Liver (tissue), 9 donors: Measurements from ENCODE around the gene PTGES. TPM values are rescaled to one million over a fixed set of nuclear protein-coding genes. Genes with fewer than 3 reads are reported as not detected.

Experiments used
- DNase-seq: peaks from one replicate; pipeline ENCODE4 v3.0.0-alpha.2; 2017; ENCODE audit warnings: low spot score
- H3K27ac ChIP-seq, 2 donors: one replicate each; pipeline ENCODE4 v1.7.0; 2013; ENCODE audit warnings: inconsistent platforms in 2 of 2, low read length in 2 of 2, control low read depth in 1 of 2, low read depth in 1 of 2, mild to moderate bottlenecking in 1 of 2
- H3K27me3 ChIP-seq, 4 donors: one replicate each; pipeline versions ENCODE4 v1.6.1 to v1.7.0; 2013; ENCODE audit warnings: low read length in 3 of 4, inconsistent platforms in 1 of 4, mild to moderate bottlenecking in 1 of 4, moderate library complexity in 1 of 4; ENCODE audit not compliant: control insufficient read depth in 4 of 4, insufficient read depth in 4 of 4
- H3K36me3 ChIP-seq, 4 donors: one replicate each; pipeline versions ENCODE4 v1.6.1 to v1.7.0; 2013; ENCODE audit warnings: low read length in 3 of 4, mild to moderate bottlenecking in 3 of 4, low read depth in 1 of 4, moderate library complexity in 1 of 4; ENCODE audit not compliant: control insufficient read depth in 4 of 4, insufficient read depth in 3 of 4
- H3K4me1 ChIP-seq, 4 donors: one replicate each; pipeline versions ENCODE4 v1.6.1 to v1.7.0; 2013; ENCODE audit warnings: low read length in 3 of 4, mild to moderate bottlenecking in 3 of 4, moderate library complexity in 1 of 4; ENCODE audit not compliant: control insufficient read depth in 4 of 4, insufficient read depth in 4 of 4
- H3K4me3 ChIP-seq, 3 donors: one replicate each; pipeline versions ENCODE4 v1.6.1 to v1.7.0; 2013; ENCODE audit warnings: low read length in 3 of 3, control low read depth in 1 of 3, low read depth in 1 of 3, mild to moderate bottlenecking in 1 of 3
- H3K9ac ChIP-seq, 2 donors: one replicate each; pipeline ENCODE4 v1.7.0; 2013; ENCODE audit warnings: low read length in 2 of 2, mild to moderate bottlenecking in 2 of 2, moderate library complexity in 2 of 2, control low read depth in 1 of 2, low read depth in 1 of 2
- H3K9me3 ChIP-seq, 4 donors: one replicate each; pipeline versions ENCODE4 v1.6.1 to v1.7.0; 2013; ENCODE audit warnings: low read length in 3 of 4; ENCODE audit not compliant: control insufficient read depth in 4 of 4
- ATF3 ChIP-seq: IDR thresholded peaks from 2 replicates; pipeline ENCODE4 v1.6.1; 2016; ENCODE audit warnings: antibody characterized with exemption
- CTCF ChIP-seq: fragments of 150-350 bp; IDR thresholded peaks from 2 replicates; pipeline ENCODE4 v1.5.1; 2017; ENCODE audit warnings: improper control_type of control experiment, low read depth, low read length; ENCODE audit not compliant: missing input control
- EGR1 ChIP-seq, 2 donors: IDR thresholded peaks; 2 replicates each; pipeline ENCODE4 v1.6.1; 2016 to 2018; ENCODE audit warnings: antibody characterized with exemption in 2 of 2, low read depth in 2 of 2
- FOXA1 ChIP-seq: IDR thresholded peaks from 2 replicates; pipeline ENCODE4 v1.6.1; 2016; ENCODE audit warnings: antibody characterized with exemption
- FOXA2 ChIP-seq: IDR thresholded peaks from 2 replicates; pipeline ENCODE4 v1.6.1; 2016; ENCODE audit warnings: antibody characterized with exemption
- GABPA ChIP-seq, 2 donors: IDR thresholded peaks in 1 of 2; conservative IDR thresholded peaks in 1 of 2; 2 replicates each; pipeline ENCODE4 v1.6.1; 2016; ENCODE audit warnings: antibody characterized with exemption in 2 of 2, mild to moderate bottlenecking in 1 of 2, moderate library complexity in 1 of 2
- HNF4A ChIP-seq, 2 donors: conservative IDR thresholded peaks; 2 replicates each; pipeline ENCODE4 v1.6.1; 2016; ENCODE audit warnings: antibody characterized with exemption in 2 of 2, mild to moderate bottlenecking in 2 of 2
- HNF4G ChIP-seq: IDR thresholded peaks from 2 replicates; pipeline ENCODE4 v1.6.1; 2016; ENCODE audit warnings: antibody characterized with exemption
- JUND ChIP-seq, 2 donors: IDR thresholded peaks; 2 replicates each; pipeline ENCODE4 v1.6.1; 2016; ENCODE audit warnings: antibody characterized with exemption in 2 of 2
- MAX ChIP-seq: IDR thresholded peaks from 2 replicates; pipeline ENCODE4 v1.6.1; 2016; ENCODE audit warnings: antibody characterized with exemption
- NR2F2 ChIP-seq: IDR thresholded peaks from 2 replicates; pipeline ENCODE4 v1.6.1; 2016; ENCODE audit warnings: antibody characterized with exemption
- REST ChIP-seq: IDR thresholded peaks from 2 replicates; pipeline ENCODE4 v1.6.1; 2016; ENCODE audit warnings: antibody characterized with exemption, mild to moderate bottlenecking
- RXRA ChIP-seq, 2 donors: IDR thresholded peaks; 2 replicates each; pipeline ENCODE4 v1.6.1; 2017 to 2018; ENCODE audit warnings: antibody characterized with exemption in 2 of 2, mild to moderate bottlenecking in 1 of 2
- SP1 ChIP-seq: IDR thresholded peaks from 2 replicates; pipeline ENCODE4 v1.6.1; 2018; ENCODE audit warnings: antibody characterized with exemption, mild to moderate bottlenecking
- TAF1 ChIP-seq: conservative IDR thresholded peaks from 2 replicates; pipeline ENCODE4 v1.6.1; 2016; ENCODE audit warnings: antibody characterized with exemption, mild to moderate bottlenecking
- YY1 ChIP-seq: IDR thresholded peaks from 2 replicates; pipeline ENCODE4 v1.6.1; 2016; ENCODE audit warnings: antibody characterized with exemption, mild to moderate bottlenecking
- ZBTB33 ChIP-seq: IDR thresholded peaks from 2 replicates; pipeline ENCODE4 v1.6.1; 2016; ENCODE audit warnings: antibody characterized with exemption
- WGBS: extraction: QIAGEN DNeasy Blood & Tissue Kit; methylation state at CpG from one replicate; pipeline ENCODE4 v1.1.7; 2013; 5-methylcytosine and 5-hydroxymethylcytosine counted together
- polyA plus RNA-seq, 2 donors: library from polyadenylated mRNA; stranded (reverse) in 1 of 2; unstranded in 1 of 2; fragments of 200-250 nt in 1 of 2; fragments of >200 nt in 1 of 2; fragmentation: Nextera tagmentation in 1 of 2; extraction: Ambion mirVana in 1 of 2; gene quantifications; one replicate each; pipeline versions ENCODE4 v1.2.1 to v1.2.3, GENCODE V29; 2013 to 2015
- total RNA-seq, 2 donors: library from RNA; depleted of rRNA; stranded (reverse); fragments of >200 nt; gene quantifications; one replicate each; pipeline ENCODE4 v1.2.3, GENCODE V29; 2014
- donor health status: healthy.
- donor health status: healthy.
- donor health status: healthy.
- donor health status: healthy.
- donor health status: healthy.

The PTGES gene
- total and polyA plus RNA-seq, 4 donors: 0.07 to 0.47 (median 0.17) TPM; not detected in 1

GRCh38 chr9:129781981-129782380, 29.1 kb upstream of the PTGES start:
- no peaks in the 10 kb centered on the region for H3K9me3 ChIP-seq
- no peaks in the 10 kb centered on the region for H3K36me3 ChIP-seq
- no peak overlapping the region for H3K9ac ChIP-seq
- no peak overlapping the region for H3K4me3 ChIP-seq
- H3K4me1 ChIP-seq: no peaks in the 10 kb centered on the region
- H3K27me3 ChIP-seq: no peaks in the 10 kb centered on the region
- no peak for DNase-seq
- no peak overlapping the region for H3K27ac ChIP-seq
- 81% methylated on average over 5 of the region's 5 CpGs for WGBS
- no peak for TF ChIP-seq REST
- no peak for TF ChIP-seq CTCF
- TF ChIP-seq FOXA1: no peak
- no peak for TF ChIP-seq EGR1 (IDR thresholded peaks at IDR 0.05; ENCODE audit: low read depth in 2 of 2)
- no peak for TF ChIP-seq ATF3
- no peak for TF ChIP-seq RXRA (IDR thresholded peaks at IDR 0.05)
- TF ChIP-seq JUND (IDR thresholded peaks at IDR 0.05): no peak
- no peak for TF ChIP-seq FOXA2
- no peak for TF ChIP-seq HNF4A (conservative IDR thresholded peaks at IDR 0.05)
- no peak for TF ChIP-seq HNF4G
- TF ChIP-seq ZBTB33: no peak
- TF ChIP-seq TAF1: no peak
- no peak for TF ChIP-seq MAX
- no peak for TF ChIP-seq SP1
- TF ChIP-seq NR2F2: no peak
- TF ChIP-seq GABPA (IDR thresholded peaks at IDR 0.05 in 1 of 2, conservative IDR thresholded peaks at IDR 0.05 in 1 of 2): no peak
- TF ChIP-seq YY1: no peak

- H3K27me3 ChIP-seq: no peaks in the 10 kb centered on the region
- no peak overlapping the region for H3K9ac ChIP-seq
- H3K27ac ChIP-seq: no peak overlapping the region
- no peak overlapping the region for H3K4me3 ChIP-seq
- no peaks in the 10 kb centered on the region for H3K36me3 ChIP-seq
- H3K9me3 ChIP-seq: no peaks in the 10 kb centered on the region
- H3K4me1 ChIP-seq: no peaks in the 10 kb centered on the region
- no peak for DNase-seq
- 78% methylated on average over 8 of the region's 8 CpGs for WGBS
- no peak for TF ChIP-seq ZBTB33
- TF ChIP-seq REST: no peak
- no peak for TF ChIP-seq MAX
- no peak for TF ChIP-seq RXRA (IDR thresholded peaks at IDR 0.05)
- TF ChIP-seq YY1: no peak
- no peak for TF ChIP-seq HNF4A (conservative IDR thresholded peaks at IDR 0.05)
- no peak for TF ChIP-seq NR2F2
- no peak for TF ChIP-seq FOXA2
- no peak for TF ChIP-seq SP1
- no peak for TF ChIP-seq GABPA (IDR thresholded peaks at IDR 0.05 in 1 of 2, conservative IDR thresholded peaks at IDR 0.05 in 1 of 2)
- TF ChIP-seq JUND (IDR thresholded peaks at IDR 0.05): no peak
- no peak for TF ChIP-seq TAF1
These were observed 28.3 kb upstream of the PTGES start for GRCh38 chr9:129781131-129781530.
